Adrenal gland (tissue), 12 donors: Measurements from ENCODE around the gene ELAC1. TPM values are rescaled to one million over a fixed set of nuclear protein-coding genes. Genes with fewer than 3 reads are reported as not detected.

Experiments
- DNase-seq, 7 donors: peaks; one replicate each; pipeline ENCODE4 v3.0.0-alpha.2; 2019 to 2020
- H3K27ac ChIP-seq, 5 donors: fragments of 200-600 bp; sonication (generic) in 4 of 5; 1 replicate in 3 of 5; 2 replicates in 2 of 5; pipeline versions ENCODE4 v1.5.1 to v1.8.0; 2016 to 2020; ENCODE audit warnings: mild to moderate bottlenecking in 1 of 5
- H3K27me3 ChIP-seq: fragments of 200-600 bp; 2 replicates; pipeline ENCODE4 v1.8.0; 2021
- H3K36me3 ChIP-seq, 2 donors: fragments of 200-600 bp; replicated peaks in 1 of 2; 1 replicate in 1 of 2; 2 replicates in 1 of 2; pipeline versions ENCODE4 v1.5.1 to v1.8.0; 2018 to 2022
- H3K4me1 ChIP-seq, 2 donors: fragments of 200-600 bp; replicated peaks in 1 of 2; 1 replicate in 1 of 2; 2 replicates in 1 of 2; pipeline versions ENCODE4 v1.5.1 to v1.8.0; 2018 to 2021
- H3K4me3 ChIP-seq, 4 donors: fragments of 200-600 bp; sonication (generic) in 3 of 4; one replicate each; pipeline ENCODE4 v1.5.1; 2016 to 2018
- H3K9me3 ChIP-seq, 3 donors: fragments of 200-600 bp; sonication (generic) in 1 of 3; replicated peaks in 1 of 3; 1 replicate in 2 of 3; 2 replicates in 1 of 3; pipeline versions ENCODE4 v1.5.1 to v1.8.0; 2016 to 2021
- POLR2A ChIP-seq, 2 donors: fragments of 450-650 bp; IDR thresholded peaks; one replicate each; pipeline ENCODE4 v1.6.1; 2017; ENCODE audit warnings: antibody characterized with exemption in 2 of 2, mild to moderate bottlenecking in 2 of 2, moderate library complexity in 1 of 2
- WGBS, 4 donors: extraction: QIAGEN DNeasy Blood & Tissue Kit in 2 of 4; methylation state at CpG; one replicate each; pipeline versions ENCODE4 v1.1.5 to v1.1.7; 2013 to 2017; 5-methylcytosine and 5-hydroxymethylcytosine counted together
- intact Hi-C, 2 donors: fragments of 100-400 bp; cut with DNase I; formaldehyde crosslinking; loops; one replicate each; pipeline versions ENCODE4 v1.14.1 to v1.15.0; 2022 to 2023
- polyA plus RNA-seq, 3 donors: library from polyadenylated mRNA; stranded (reverse); fragments of 200-250 nt in 2 of 3; fragments of 350-450 nt in 1 of 3; fragmentation: Illumina TruSeq in 1 of 3; extraction: RNeasy Lipid Tissue Mini Kit (QIAGEN cat#74804) in 1 of 3; gene quantifications; one replicate each; pipeline ENCODE4 v1.2.3, GENCODE V29; 2013 to 2014
- total RNA-seq, 9 donors: library from RNA; depleted of rRNA in 4 of 9; stranded (reverse); fragments of >200 nt in 4 of 9; fragments of 120-200 nt in 1 of 9; fragmentation: NEBNext Ultra II Directional in 1 of 9; extraction: Animal tissue kit (Norgen Biotek cat#: 25700) in 1 of 9; gene quantifications; one replicate each; pipeline versions ENCODE4 v1.1.0 to v1.2.4, GENCODE V29; 2013 to 2023
- TF ChIP-seq, protein P1 (sequence below), 6 experiments: fragments of 450-650 bp in 4 of 6; fragments of 200-600 bp in 2 of 6; sonication (generic) in 1 of 6; IDR thresholded peaks; 1 replicate in 5 of 6; 2 replicates in 1 of 6; pipeline versions ENCODE4 v1.5.1 to v1.8.0; 2016 to 2021; ENCODE audit warnings: antibody characterized with exemption in 6 of 6, mild to moderate bottlenecking in 2 of 6, moderate library complexity in 1 of 6
- donor health status: healthy with polysubstance abuse.
- donor health status: Bipolar disorder and iron deficiency.
- donor health status: DM: yes; HTN: yes; CAD: no.
- donor health status: DM: no; HTN: no; CAD: no.
- donor health status: DM: no; HTN: no; CAD: no.
- donor health status: DM: yes; HTN: yes; CAD: no.

Gene ELAC1
- total and polyA plus RNA-seq, 12 donors, result 6.5 to 20.0 (median 11.7) TPM

DNA sequence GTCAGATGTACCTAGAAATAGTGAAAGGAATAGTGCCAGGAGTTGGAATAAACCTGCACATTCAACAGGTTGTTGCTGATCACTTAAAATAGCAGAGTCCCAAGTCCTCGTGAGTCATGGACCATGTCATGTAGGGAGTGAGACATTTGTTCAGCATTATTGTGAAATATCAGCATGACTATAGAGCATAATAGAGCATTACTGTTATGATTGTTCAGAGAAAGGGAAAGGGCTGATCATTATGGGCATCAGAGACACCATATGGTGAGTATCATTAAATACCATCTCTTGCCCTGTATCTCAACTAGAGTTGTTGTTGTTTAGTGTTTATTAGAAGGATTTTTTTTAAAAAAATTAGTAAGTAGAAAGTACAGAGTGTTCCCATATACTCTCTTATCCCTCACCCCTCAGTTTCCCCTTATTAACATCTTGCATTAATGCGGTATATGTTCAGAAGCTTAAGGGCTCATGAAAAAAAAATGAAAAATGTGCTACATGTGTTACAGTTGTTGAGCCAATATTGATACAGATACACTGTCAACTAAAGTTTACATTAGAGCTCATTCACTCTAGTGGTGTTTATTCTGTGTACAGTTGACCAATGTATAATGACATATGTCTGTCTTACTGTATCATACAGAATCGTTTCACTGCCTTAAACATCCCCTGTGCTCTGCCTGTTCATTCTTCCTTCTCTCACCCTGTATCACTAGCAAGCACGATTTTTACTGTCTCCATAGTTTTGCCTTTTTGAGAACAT, 5.7 kb downstream of the ELAC1 start:
- peak overlapping the region in 1 of 5 donors; percentile 0 for H3K27ac ChIP-seq
- H3K4me3 ChIP-seq, result no peak overlapping the region
- intact Hi-C loops, result loop anchor here in 1 of 2 donors (10.0 kb wide), 1 partner anchor 71 kb away; no protein-coding TSS in a partner anchor
- H3K4me1 ChIP-seq, result peaks cover 7 to 27% of the 10 kb centered on the region in 2 donors
- H3K36me3 ChIP-seq, result peaks cover 0 to 41% of the 10 kb centered on the region in 2 donors
- 69 to 79% (median 77%) methylated on average over 4 of the region's 4 CpGs for WGBS, 4 donors
- DNase-seq, result peak in 5 of 7 donors; percentile 26 to 58 (median 47)
- no peaks in the 10 kb centered on the region for H3K9me3 ChIP-seq
- no peak for TF ChIP-seq POLR2A (IDR thresholded peaks at IDR 0.05)
- TF ChIP-seq, protein P1, sequence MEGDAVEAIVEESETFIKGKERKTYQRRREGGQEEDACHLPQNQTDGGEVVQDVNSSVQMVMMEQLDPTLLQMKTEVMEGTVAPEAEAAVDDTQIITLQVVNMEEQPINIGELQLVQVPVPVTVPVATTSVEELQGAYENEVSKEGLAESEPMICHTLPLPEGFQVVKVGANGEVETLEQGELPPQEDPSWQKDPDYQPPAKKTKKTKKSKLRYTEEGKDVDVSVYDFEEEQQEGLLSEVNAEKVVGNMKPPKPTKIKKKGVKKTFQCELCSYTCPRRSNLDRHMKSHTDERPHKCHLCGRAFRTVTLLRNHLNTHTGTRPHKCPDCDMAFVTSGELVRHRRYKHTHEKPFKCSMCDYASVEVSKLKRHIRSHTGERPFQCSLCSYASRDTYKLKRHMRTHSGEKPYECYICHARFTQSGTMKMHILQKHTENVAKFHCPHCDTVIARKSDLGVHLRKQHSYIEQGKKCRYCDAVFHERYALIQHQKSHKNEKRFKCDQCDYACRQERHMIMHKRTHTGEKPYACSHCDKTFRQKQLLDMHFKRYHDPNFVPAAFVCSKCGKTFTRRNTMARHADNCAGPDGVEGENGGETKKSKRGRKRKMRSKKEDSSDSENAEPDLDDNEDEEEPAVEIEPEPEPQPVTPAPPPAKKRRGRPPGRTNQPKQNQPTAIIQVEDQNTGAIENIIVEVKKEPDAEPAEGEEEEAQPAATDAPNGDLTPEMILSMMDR (IDR thresholded peaks at IDR 0.05), result no peak
- no peaks in the 10 kb centered on the region for H3K27me3 ChIP-seq

DNA sequence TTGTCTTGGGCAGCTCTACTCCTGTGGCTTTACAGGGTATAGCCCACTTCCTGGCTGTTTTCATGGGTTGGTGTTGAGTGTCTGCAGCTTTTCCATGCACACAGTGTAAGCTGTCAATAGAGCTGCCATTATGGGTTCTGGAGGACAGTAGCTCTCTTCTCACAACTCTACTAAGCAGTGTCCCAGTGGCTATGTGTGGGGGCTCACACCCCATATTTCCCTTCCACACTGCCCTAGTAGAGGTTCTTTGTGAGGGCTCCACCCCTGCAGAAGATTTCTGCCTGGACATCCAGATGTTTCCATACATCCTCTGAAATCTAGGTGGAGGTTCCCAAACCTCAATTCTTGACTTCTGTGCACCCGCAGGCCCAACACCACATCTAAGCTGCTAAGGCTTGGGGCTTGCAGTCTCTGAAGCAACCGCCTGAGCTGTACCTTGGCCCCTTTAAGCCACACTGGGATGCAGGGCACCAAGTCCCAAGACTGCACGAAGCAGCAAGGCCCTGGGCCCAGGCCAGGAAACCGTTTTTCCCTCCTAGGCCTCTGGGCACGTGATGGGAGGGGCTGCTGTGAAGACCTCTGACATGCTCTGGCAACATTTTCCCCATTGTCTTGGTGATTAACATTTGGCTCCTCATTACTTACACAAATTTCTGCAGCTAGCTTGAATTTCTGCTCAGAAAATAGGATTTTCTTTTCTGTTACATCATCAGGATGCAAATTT, 9.4 kb downstream of the ELAC1 start:
- TF ChIP-seq POLR2A (IDR thresholded peaks at IDR 0.05), result no peak
- TF ChIP-seq, protein P1 (IDR thresholded peaks at IDR 0.05), result no peak
- H3K27me3 ChIP-seq, result no peaks in the 10 kb centered on the region
- no peak overlapping the region for H3K4me3 ChIP-seq
- H3K27ac ChIP-seq, result no peak overlapping the region
- intact Hi-C loops, result loop anchor here in 1 of 2 donors (10.0 kb wide), 1 partner anchor 68 kb away; no protein-coding TSS in a partner anchor
- H3K9me3 ChIP-seq, result no peaks in the 10 kb centered on the region
- WGBS, 4 donors, result 66 to 98% (median 90%) methylated on average over 2 to 5 of the region's 5 CpGs
- peaks cover 0 to 54% of the 10 kb centered on the region in 2 donors for H3K36me3 ChIP-seq
- peaks cover 0 to 9% of the 10 kb centered on the region in 2 donors for H3K4me1 ChIP-seq
- no peak for DNase-seq

DNA sequence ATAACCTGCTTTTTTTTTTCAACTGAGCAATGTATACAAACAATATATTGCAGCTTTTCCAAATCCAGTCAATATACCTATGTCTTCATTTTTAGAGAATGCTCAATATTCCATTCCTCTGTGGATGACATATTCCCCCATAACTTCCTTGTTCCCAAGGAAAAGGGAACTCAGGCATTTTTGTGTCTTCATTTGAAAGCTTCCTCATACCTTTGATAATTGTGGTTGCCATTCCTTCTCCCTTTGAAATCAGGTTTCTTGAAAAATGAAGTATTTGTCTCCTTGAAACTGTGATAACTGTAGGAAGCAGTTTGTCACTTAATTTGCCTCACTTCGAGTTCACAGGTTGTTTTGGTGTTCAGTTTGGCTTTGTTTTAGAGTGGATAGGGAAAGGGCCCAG, 13.5 kb downstream of the ELAC1 start:
- no peaks in the 10 kb centered on the region for H3K27me3 ChIP-seq
- H3K27ac ChIP-seq, result no peak overlapping the region
- DNase-seq, result no peak
- TF ChIP-seq, protein P1 (IDR thresholded peaks at IDR 0.05), result no peak
- TF ChIP-seq POLR2A (IDR thresholded peaks at IDR 0.05), result no peak
- intact Hi-C loops, result no loop called here
- peaks cover 0 to 44% of the 10 kb centered on the region in 2 donors for H3K36me3 ChIP-seq
- H3K9me3 ChIP-seq, result no peaks in the 10 kb centered on the region
- 67 to 92% (median 76%) methylated on average over 1 of the region's 1 CpG for WGBS, 4 donors
- peaks cover 0 to 7% of the 10 kb centered on the region in 2 donors for H3K4me1 ChIP-seq
- no peak overlapping the region for H3K4me3 ChIP-seq

DNA sequence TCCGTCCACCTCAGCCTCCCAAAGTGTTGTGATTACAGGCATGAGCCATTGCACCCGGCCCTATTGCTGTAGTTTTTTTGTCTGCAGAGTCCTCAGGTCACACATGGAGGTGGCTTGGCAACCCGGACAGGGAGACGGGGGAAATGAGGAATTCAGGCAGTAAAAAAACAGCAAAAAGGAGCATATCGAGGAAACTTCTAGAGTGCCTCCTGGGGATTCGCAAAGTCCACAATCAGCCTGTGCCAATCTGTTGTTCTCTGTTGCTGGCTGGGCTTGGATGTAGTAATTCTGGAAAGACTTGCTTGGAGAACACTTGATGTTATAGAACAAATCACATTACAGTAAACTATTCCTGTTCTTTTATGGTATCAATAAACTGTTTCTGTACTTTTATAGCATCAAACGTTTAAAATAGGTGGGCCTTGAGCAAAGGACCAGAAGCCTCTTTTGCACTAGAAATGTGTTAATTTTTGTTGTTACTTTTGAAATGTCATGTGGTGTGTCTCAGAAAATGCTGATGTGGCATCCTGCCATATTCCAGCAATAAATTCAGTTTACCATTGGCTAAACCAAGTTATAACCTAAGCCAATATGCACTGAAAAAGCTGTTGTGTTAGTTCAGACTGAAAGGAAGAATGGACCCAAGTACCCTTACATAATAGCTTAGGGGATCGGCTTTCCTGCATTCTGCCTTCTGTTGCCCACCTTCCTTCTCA, 14.4 kb downstream of the ELAC1 start:
- 83 to 95% (median 90%) methylated on average over 8 of the region's 8 CpGs for WGBS, 4 donors
- Histone ChIP-seq H3K4me1 (peaks cover 0 to 16% of the 10 kb centered on the region in 2 donors), H3K9me3 (no peaks in the 10 kb centered on the region), H3K27me3 (no peaks in the 10 kb centered on the region), H3K4me3 (no peak overlapping the region), H3K27ac (no peak overlapping the region), H3K36me3 (peaks cover 0 to 36% of the 10 kb centered on the region in 2 donors)
- DNase-seq, result no peak
- TF ChIP-seq, protein P1 (IDR thresholded peaks at IDR 0.05), result no peak
- TF ChIP-seq POLR2A (IDR thresholded peaks at IDR 0.05), result no peak
- intact Hi-C loops, result no loop called here
